GM12872 (cell line): ENCODE data around the gene NFIX.

Source experiments
- CTCF ChIP-seq: IDR thresholded peaks from 3 replicates; pipeline ENCODE4 v1.5.1; 2011; ENCODE audit warnings: low read depth, mild to moderate bottlenecking, low read length, moderate library complexity; ENCODE audit not compliant: insufficient read depth

The NFIX gene

GRCh38 chr19:12994701-12995595 is at the start of gene NFIX:
Gene NFIX, plus strand, starts transcription at chr19:12995475. Its CDS starts 363 bp downstream, at chr19:12995838.
- no peak for TF ChIP-seq CTCF

- no peak for TF ChIP-seq CTCF
Observed at GRCh38 chr19:12945479-12946091, 49.7 kb upstream of the NFIX start, which contains the start of gene RAD23A. Gene RAD23A, plus strand, starts transcription at chr19:12945862. Its CDS starts 87 bp downstream, at chr19:12945949.

- no peak for TF ChIP-seq CTCF
Observed at GRCh38 chr19:12946092-12946721, 49.1 kb upstream of the NFIX start.

GRCh38 chr19:12946731-12947496 is 48.4 kb upstream of the NFIX start:
- no peak for TF ChIP-seq CTCF

- TF ChIP-seq CTCF, result no peak
Observed at GRCh38 chr19:12947702-12948611, 47.3 kb upstream of the NFIX start.

- no peak for TF ChIP-seq CTCF
Observed at GRCh38 chr19:12948612-12949362, 46.5 kb upstream of the NFIX start.
